Uterus (tissue), 4 donors: ENCODE data around the gene PSMB7. TPM values are rescaled to one million over a fixed set of nuclear protein-coding genes. Genes with fewer than 3 reads are reported as not detected.

ENCODE experiments used
- DNase-seq, 2 donors: peaks; one replicate each; pipeline ENCODE4 v3.0.0-alpha.2; 2019 to 2020
- H3K27ac ChIP-seq, 2 donors: fragments of 200-600 bp; sonication (generic); 1 replicate in 1 of 2; 2 replicates in 1 of 2; pipeline ENCODE4 v1.5.1; 2016 to 2018
- H3K27me3 ChIP-seq, 2 donors: fragments of 200-600 bp; sonication (generic); one replicate each; pipeline ENCODE4 v1.5.1; 2018 to 2019; ENCODE audit warnings: control low read depth in 1 of 2
- H3K36me3 ChIP-seq, 2 donors: fragments of 200-600 bp; sonication (generic); one replicate each; pipeline ENCODE4 v1.5.1; 2019; ENCODE audit warnings: control low read depth in 1 of 2
- H3K4me1 ChIP-seq, 2 donors: fragments of 200-600 bp; sonication (generic); one replicate each; pipeline ENCODE4 v1.5.1; 2018 to 2019; ENCODE audit warnings: control low read depth in 1 of 2
- H3K4me3 ChIP-seq, 2 donors: fragments of 200-600 bp; sonication (generic); 1 replicate in 1 of 2; 2 replicates in 1 of 2; pipeline ENCODE4 v1.5.1; 2018 to 2019; ENCODE audit warnings: mild to moderate bottlenecking in 1 of 2
- H3K9me3 ChIP-seq, 2 donors: fragments of 200-600 bp; sonication (generic); one replicate each; pipeline ENCODE4 v1.5.1; 2019; ENCODE audit warnings: control low read depth in 1 of 2
- CTCF ChIP-seq, 4 experiments: fragments of 200-600 bp in 2 of 4; fragments of 450-650 bp in 2 of 4; sonication (generic) in 2 of 4; IDR thresholded peaks; one replicate each; pipeline ENCODE4 v1.5.1; 2016 to 2019; ENCODE audit warnings: antibody characterized with exemption in 4 of 4, mild to moderate bottlenecking in 2 of 4, moderate library complexity in 1 of 4
- POLR2A ChIP-seq, 2 donors: fragments of 450-650 bp; IDR thresholded peaks; one replicate each; pipeline ENCODE4 v1.6.1; 2016; ENCODE audit warnings: antibody characterized with exemption in 2 of 2, mild to moderate bottlenecking in 1 of 2, moderate library complexity in 1 of 2
- intact Hi-C: fragments of 100-400 bp; cut with DNase I; formaldehyde crosslinking; loops from one replicate; pipeline ENCODE4 v1.15.1; 2023; ENCODE audit warnings: low total_unique reads
- total RNA-seq, 4 donors: library from RNA; depleted of rRNA in 3 of 4; stranded (reverse); fragments of >200 nt in 3 of 4; gene quantifications; one replicate each; pipeline versions ENCODE4 v1.1.0 to v1.2.4, GENCODE V29; 2014 to 2023
- donor health status: DM: yes; HTN: yes; CAD: no.

Gene PSMB7
- total RNA-seq, 4 donors from 2014 or later = 86.1 to 292 (median 94.7) TPM

GRCh38 chr9:124390794-124391658, 24.2 kb downstream of the PSMB7 start:
- peaks cover 0 to 6% of the 10 kb centered on the region in 2 donors for H3K4me1 ChIP-seq
- intact Hi-C loops = no loop called here
- no peak for TF ChIP-seq CTCF (IDR thresholded peaks at IDR 0.05)
- no peak overlapping the region for H3K27ac ChIP-seq
- H3K27me3 ChIP-seq = no peaks in the 10 kb centered on the region
- H3K4me3 ChIP-seq = no peak overlapping the region
- no peaks in the 10 kb centered on the region for H3K9me3 ChIP-seq
- H3K36me3 ChIP-seq = no peaks in the 10 kb centered on the region
- DNase-seq = no peak

- Histone ChIP-seq H3K9me3 (no peaks in the 10 kb centered on the region), H3K4me1 (peaks cover 0 to 6% of the 10 kb centered on the region in 2 donors), H3K4me3 (no peak overlapping the region), H3K36me3 (no peaks in the 10 kb centered on the region), H3K27me3 (no peaks in the 10 kb centered on the region), H3K27ac (no peak overlapping the region)
- DNase-seq = no peak
- intact Hi-C loops = no loop called here
- TF ChIP-seq POLR2A (IDR thresholded peaks at IDR 0.05) = no peak
These were observed 25.9 kb downstream of the PSMB7 start for GRCh38 chr9:124389146-124389939.

GRCh38 chr9:124388275-124389048, 26.8 kb downstream of the PSMB7 start:
- no peak overlapping the region for H3K27ac ChIP-seq
- no peaks in the 10 kb centered on the region for H3K27me3 ChIP-seq
- no peak overlapping the region for H3K4me3 ChIP-seq
- no peaks in the 10 kb centered on the region for H3K36me3 ChIP-seq
- peaks cover 0 to 6% of the 10 kb centered on the region in 2 donors for H3K4me1 ChIP-seq
- no peak for DNase-seq
- TF ChIP-seq POLR2A (IDR thresholded peaks at IDR 0.05) (no peak), CTCF (IDR thresholded peaks at IDR 0.05) (no peak)
- H3K9me3 ChIP-seq = no peaks in the 10 kb centered on the region
- intact Hi-C loops = no loop called here

- Histone ChIP-seq H3K4me3 (no peak overlapping the region), H3K9me3 (no peaks in the 10 kb centered on the region), H3K36me3 (no peaks in the 10 kb centered on the region), H3K4me1 (peaks cover 0 to 5% of the 10 kb centered on the region in 2 donors), H3K27ac (no peak overlapping the region), H3K27me3 (no peaks in the 10 kb centered on the region)
- intact Hi-C loops = no loop called here
- TF ChIP-seq POLR2A (IDR thresholded peaks at IDR 0.05) (no peak), CTCF (IDR thresholded peaks at IDR 0.05) (no peak)
- no peak for DNase-seq
These were observed 29.0 kb downstream of the PSMB7 start for GRCh38 chr9:124386201-124386600.

GRCh38 chr9:124385623-124386022, 29.6 kb downstream of the PSMB7 start:
- Histone ChIP-seq H3K36me3 (no peaks in the 10 kb centered on the region), H3K9me3 (no peaks in the 10 kb centered on the region), H3K27me3 (no peaks in the 10 kb centered on the region), H3K27ac (no peak overlapping the region), H3K4me1 (no peaks in the 10 kb centered on the region), H3K4me3 (no peak overlapping the region)
- intact Hi-C loops = no loop called here
- DNase-seq = no peak
- TF ChIP-seq CTCF (IDR thresholded peaks at IDR 0.05) (no peak), POLR2A (IDR thresholded peaks at IDR 0.05) (no peak)
